ENCODE measurements around the gene FMN1.

- no peak for TF ChIP-seq POLR2A (IDR thresholded peaks at IDR 0.05; ENCODE audit: low read depth, low read length)
- TF ChIP-seq POLR2AphosphoS5 (IDR thresholded peaks at IDR 0.05; ENCODE audit: low read depth, low read length), result no peak
- TF ChIP-seq TAF1 (IDR thresholded peaks at IDR 0.05; ENCODE audit: borderline replicate concordance, low read depth, low read length), result no peak
Measured at GRCh38 chr15:33124279-33124678, 70.2 kb downstream of the FMN1 start.

Data from GM12892 (cell line).